Caco-2 (cell line): ENCODE results near the gene CLEC18B. TPM values are rescaled to one million over a fixed set of nuclear protein-coding genes. Genes with fewer than 3 reads are reported as not detected.

Source experiments
- BruUV-seq: library from RNA; stranded (reverse); fragments of 400-500 nt; replicated peaks from 2 replicates; lab custom pipeline; 2021; lab: Mats Ljungman, UMichigan
- CTCF ChIA-PET: fragments of 300-600 bp; sonication (Branson Sonifier 250); formaldehyde crosslinking; loops from one replicate; lab custom pipeline; 2022; ENCODE audit warnings: antibody characterized with exemption; lab: Charles Lee
- POLR2A ChIA-PET: fragments of 300-600 bp; sonication (Branson Sonifier 250); formaldehyde crosslinking; loops from one replicate; lab custom pipeline; 2022; ENCODE audit warnings: antibody characterized with exemption; lab: Charles Lee
- DNase-seq, 2 experiments: peaks; one replicate each; pipeline versions ENCODE4 v3.0.0 to v3.0.0-alpha.2; 2020 to 2022
- H3K27me3 ChIP-seq: replicated peaks from 2 replicates; pipeline ENCODE4 v1.6.0; 2011; ENCODE audit warnings: low read length; ENCODE audit not compliant: control insufficient read depth, insufficient read depth
- H3K36me3 ChIP-seq: 2 replicates; pipeline ENCODE4 v1.5.1; 2011; ENCODE audit warnings: low read length; ENCODE audit not compliant: control insufficient read depth, insufficient read depth
- H3K4me1 ChIP-seq: fragments of 250-450 bp; sonication (Bioruptor Pico); 2 replicates; pipeline ENCODE4 v1.5.1; 2020; ENCODE audit warnings: mild to moderate bottlenecking
- H3K4me3 ChIP-seq: 2 replicates; pipeline ENCODE4 v1.5.1; 2011; ENCODE audit warnings: low read depth, mild to moderate bottlenecking, control low read depth, low read length
- H3K9me3 ChIP-seq: fragments of 250-450 bp; sonication (Bioruptor Pico); 2 replicates; pipeline ENCODE4 v1.5.1; 2020; ENCODE audit warnings: mild to moderate bottlenecking, moderate library complexity
- H3K27ac Mint-ChIP-seq: one replicate; pipeline ENCODE4 v1.8.0; 2022; ENCODE audit warnings: mixed read lengths; ENCODE audit not compliant: unreplicated experiment
- H3K27me3 Mint-ChIP-seq: one replicate; pipeline ENCODE4 v1.8.0; 2022; ENCODE audit warnings: mixed read lengths; ENCODE audit not compliant: insufficient read depth, unreplicated experiment
- H3K36me3 Mint-ChIP-seq: one replicate; pipeline ENCODE4 v1.8.0; 2022; ENCODE audit warnings: mild to moderate bottlenecking, mixed read lengths; ENCODE audit not compliant: insufficient read depth, unreplicated experiment
- H3K4me1 Mint-ChIP-seq: one replicate; pipeline ENCODE4 v1.8.0; 2022; ENCODE audit warnings: low read depth, mixed read lengths; ENCODE audit not compliant: unreplicated experiment
- H3K4me3 Mint-ChIP-seq: one replicate; pipeline ENCODE4 v1.8.0; 2022; ENCODE audit warnings: mild to moderate bottlenecking, moderate library complexity, mixed read lengths; ENCODE audit not compliant: unreplicated experiment
- H3K9me3 Mint-ChIP-seq: one replicate; pipeline ENCODE4 v1.8.0; 2022; ENCODE audit warnings: mixed read lengths; ENCODE audit not compliant: unreplicated experiment
- CTCF ChIP-seq, 2 experiments: fragments of 200-600 bp in 1 of 2; IDR thresholded peaks; 1 replicate in 1 of 2; 2 replicates in 1 of 2; pipeline versions ENCODE4 v1.5.1 to v1.8.0; 2011 to 2022; ENCODE audit warnings: antibody characterized with exemption in 1 of 2, control low read depth in 1 of 2, inconsistent platforms in 1 of 2, low read depth in 1 of 2, low read length in 1 of 2, mild to moderate bottlenecking in 1 of 2, moderate library complexity in 1 of 2; ENCODE audit not compliant: insufficient read depth in 1 of 2, severe bottlenecking in 1 of 2, unreplicated experiment in 1 of 2
- intact Hi-C: fragments of 100-400 bp; cut with micrococcal nuclease; formaldehyde crosslinking; loops from one replicate; pipeline ENCODE4 v1.10.0; 2022; ENCODE audit not compliant: unreplicated experiment
- total RNA-seq: library from RNA; stranded (reverse); gene quantifications from 2 replicates; pipeline ENCODE4 v1.2.3, GENCODE V29; 2022

Gene CLEC18B
- total RNA-seq, 1 experiment from 2014 or later: 0.36 TPM

DNA sequence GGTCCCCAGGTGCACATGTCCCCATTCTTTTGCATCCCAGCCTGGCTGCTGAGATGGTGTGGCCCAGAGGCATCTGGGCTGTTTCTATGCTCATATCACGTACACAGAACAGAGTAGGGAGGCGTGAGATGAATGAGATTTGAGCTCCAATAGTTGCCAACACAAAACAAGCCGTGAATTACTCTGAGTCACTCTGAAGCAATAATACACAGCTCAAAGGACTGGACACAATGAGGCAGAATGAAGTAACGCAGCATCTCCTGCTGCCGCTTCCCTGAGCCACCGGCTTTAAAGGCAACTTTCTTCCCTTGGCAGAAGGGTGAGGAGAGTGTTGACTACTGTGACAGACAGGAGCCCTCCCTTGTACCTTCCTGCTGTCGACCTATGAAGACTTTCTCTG, 33.9 kb upstream of the CLEC18B start:
- ChIA-PET CTCF (interaction anchor here (0.7 kb wide), 1 partner anchor 167 kb away, joined by 3 read pairs; no protein-coding TSS in a partner anchor), POLR2A (no interaction called here)
- Histone ChIP-seq H3K9me3 (no peaks in the 10 kb centered on the region), H3K4me1 (peaks cover 19% of the 10 kb centered on the region), H3K36me3 (peaks cover 17% of the 10 kb centered on the region), H3K4me3 (no peak overlapping the region), H3K27me3 (no peaks in the 10 kb centered on the region)
- DNase-seq: no peak
- no peaks in the 10 kb centered on the region for H3K9me3 Mint-ChIP-seq
- H3K27me3 Mint-ChIP-seq: no peaks in the 10 kb centered on the region
- peaks cover 13% of the 10 kb centered on the region for H3K4me1 Mint-ChIP-seq
- BruUV-seq: no TSS peak
- peak overlapping the region; percentile 73 for H3K27ac Mint-ChIP-seq
- no peak for TF ChIP-seq CTCF (IDR thresholded peaks at IDR 0.05; ENCODE audit: insufficient read depth in 1 of 2, low read depth in 1 of 2, low read length in 1 of 2, severe bottlenecking in 1 of 2, unreplicated experiment in 1 of 2)
- H3K4me3 Mint-ChIP-seq: no peak overlapping the region
- intact Hi-C loops: no loop called here
- peaks cover 85% of the 10 kb centered on the region for H3K36me3 Mint-ChIP-seq

DNA sequence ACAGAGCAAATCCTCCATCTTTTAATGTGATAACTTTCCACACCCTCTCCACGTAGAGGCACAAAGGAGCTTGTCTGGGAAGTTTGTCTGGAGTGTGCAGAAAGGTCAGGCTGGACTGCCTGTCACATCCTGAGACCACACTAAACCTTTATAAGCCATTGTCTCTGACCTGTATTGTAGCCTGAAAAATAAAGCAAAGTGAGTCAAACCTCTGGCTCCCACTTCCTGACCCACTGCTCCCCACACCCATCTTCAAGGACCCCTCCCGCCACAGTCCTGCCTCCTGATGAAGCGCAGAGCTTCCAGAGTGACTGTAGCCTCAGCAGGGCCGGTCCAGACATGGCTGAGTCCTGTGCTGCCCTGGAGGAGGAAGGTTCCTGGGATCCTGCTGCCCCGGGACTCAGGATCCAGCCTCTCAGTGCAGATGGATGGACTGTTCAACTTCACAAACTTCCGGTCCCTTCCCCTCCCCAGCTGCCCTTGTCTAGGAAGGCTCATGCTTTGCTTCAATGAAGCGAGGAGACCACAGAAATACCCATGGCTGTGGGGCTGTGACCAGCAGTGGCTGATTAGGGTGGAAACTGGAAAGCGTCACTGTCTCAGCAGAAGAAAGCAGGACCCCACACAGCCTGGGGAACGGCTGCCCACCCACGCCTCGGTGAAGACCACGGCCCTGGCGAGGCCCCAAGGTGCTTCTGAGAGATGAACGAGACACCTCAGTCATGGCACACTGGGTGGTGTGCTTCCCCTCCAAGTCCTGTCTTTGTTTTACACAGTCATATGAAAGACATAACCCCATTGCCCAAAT, 30.9 kb upstream of the CLEC18B start:
- ChIA-PET POLR2A (no interaction called here), CTCF (no interaction called here)
- peaks cover 87% of the 10 kb centered on the region for H3K36me3 Mint-ChIP-seq

More for the DNA sequence above, 30.9 kb upstream of the CLEC18B start:
- no peak overlapping the region for H3K4me3 ChIP-seq
- no peaks in the 10 kb centered on the region for H3K9me3 ChIP-seq
- Mint-ChIP-seq H3K27ac (no peak overlapping the region), H3K4me3 (no peak overlapping the region), H3K9me3 (no peaks in the 10 kb centered on the region), H3K4me1 (peaks cover 13% of the 10 kb centered on the region), H3K27me3 (no peaks in the 10 kb centered on the region)
- BruUV-seq: TSS peak; percentile 23
- DNase-seq: no peak
- H3K36me3 ChIP-seq: peaks cover 11% of the 10 kb centered on the region
- peaks cover 37% of the 10 kb centered on the region for H3K4me1 ChIP-seq
- intact Hi-C loops: no loop called here
- no peaks in the 10 kb centered on the region for H3K27me3 ChIP-seq
- no peak for TF ChIP-seq CTCF (IDR thresholded peaks at IDR 0.05; ENCODE audit: insufficient read depth in 1 of 2, low read depth in 1 of 2, low read length in 1 of 2, severe bottlenecking in 1 of 2, unreplicated experiment in 1 of 2)
